Measurements from ENCODE around the gene ALDH8A1.
"Not testable (repeated sequence)": the region's sequence is repeated elsewhere in the genome, so short reads cannot be mapped to it uniquely, and the experiment has no call there.

Gene ALDH8A1

GRCh38 chr6:134908906-134909516 lies 40.9 kb downstream of the ALDH8A1 start:
- H3K4me3 ChIP-seq (ENCODE audit: low read depth, low read length), result no peak overlapping the region
- DNase-seq (ENCODE audit: low read depth), result no peak
- no peak for TF ChIP-seq CTCF (IDR thresholded peaks at IDR 0.05; ENCODE audit: low read depth, low read length, missing control alignments)

GRCh38 chr6:134904731-134905130 lies 45.2 kb downstream of the ALDH8A1 start:
- H3K4me3 ChIP-seq (ENCODE audit: low read depth, low read length); DNase-seq (ENCODE audit: low read depth): not testable (repeated sequence)

GRCh38 chr6:134903448-134903847 lies 46.5 kb downstream of the ALDH8A1 start:
- TF ChIP-seq CTCF (IDR thresholded peaks at IDR 0.05; ENCODE audit: low read depth, low read length, missing control alignments), result no peak
- no peak overlapping the region for H3K4me3 ChIP-seq (ENCODE audit: low read depth, low read length)
- DNase-seq (ENCODE audit: low read depth), result no peak

- no peak for TF ChIP-seq CTCF (IDR thresholded peaks at IDR 0.05; ENCODE audit: low read depth, low read length, missing control alignments)
- no peak overlapping the region for H3K4me3 ChIP-seq (ENCODE audit: low read depth, low read length)
These were observed 47.0 kb downstream of the ALDH8A1 start for GRCh38 chr6:134902936-134903335.

GRCh38 chr6:134902074-134902861 lies 47.6 kb downstream of the ALDH8A1 start:
- H3K4me3 ChIP-seq (ENCODE audit: low read depth, low read length), result no peak overlapping the region
- no peak for TF ChIP-seq CTCF (IDR thresholded peaks at IDR 0.05; ENCODE audit: low read depth, low read length, missing control alignments)
- no peak for DNase-seq (ENCODE audit: low read depth)

More at GRCh38 chr6:134902936-134903335, 47.0 kb downstream of the ALDH8A1 start:
- DNase-seq (ENCODE audit: low read depth), result no peak

- no peak for DNase-seq (ENCODE audit: low read depth)
- no peak for TF ChIP-seq CTCF (IDR thresholded peaks at IDR 0.05; ENCODE audit: low read depth, low read length, missing control alignments)
- no peak overlapping the region for H3K4me3 ChIP-seq (ENCODE audit: low read depth, low read length)
These were observed 51.3 kb downstream of the ALDH8A1 start for GRCh38 chr6:134898575-134898974.

- not testable (repeated sequence) for H3K4me3 ChIP-seq (ENCODE audit: low read depth, low read length); DNase-seq (ENCODE audit: low read depth)
These were observed 51.7 kb downstream of the ALDH8A1 start for GRCh38 chr6:134898166-134898565.

- no peak overlapping the region for H3K4me3 ChIP-seq (ENCODE audit: low read depth, low read length)
- no peak for DNase-seq (ENCODE audit: low read depth)
- no peak for TF ChIP-seq CTCF (IDR thresholded peaks at IDR 0.05; ENCODE audit: low read depth, low read length, missing control alignments)
These were observed 53.0 kb downstream of the ALDH8A1 start for GRCh38 chr6:134896910-134897309.

Measured in GM12864 (cell line).